ENCODE data around the gene KLF16.

The KLF16 gene

GRCh38 chr19:1854039-1854541, 9.3 kb downstream of the KLF16 start:
- no peak overlapping the region for H3K4me3 ChIP-seq (replicated peaks in 1 of 2; ENCODE audit: low read depth in 2 of 2, low read length in 2 of 2)
- no peak for DNase-seq (ENCODE audit: low read depth in 2 of 2)
- TF ChIP-seq, protein P1, sequence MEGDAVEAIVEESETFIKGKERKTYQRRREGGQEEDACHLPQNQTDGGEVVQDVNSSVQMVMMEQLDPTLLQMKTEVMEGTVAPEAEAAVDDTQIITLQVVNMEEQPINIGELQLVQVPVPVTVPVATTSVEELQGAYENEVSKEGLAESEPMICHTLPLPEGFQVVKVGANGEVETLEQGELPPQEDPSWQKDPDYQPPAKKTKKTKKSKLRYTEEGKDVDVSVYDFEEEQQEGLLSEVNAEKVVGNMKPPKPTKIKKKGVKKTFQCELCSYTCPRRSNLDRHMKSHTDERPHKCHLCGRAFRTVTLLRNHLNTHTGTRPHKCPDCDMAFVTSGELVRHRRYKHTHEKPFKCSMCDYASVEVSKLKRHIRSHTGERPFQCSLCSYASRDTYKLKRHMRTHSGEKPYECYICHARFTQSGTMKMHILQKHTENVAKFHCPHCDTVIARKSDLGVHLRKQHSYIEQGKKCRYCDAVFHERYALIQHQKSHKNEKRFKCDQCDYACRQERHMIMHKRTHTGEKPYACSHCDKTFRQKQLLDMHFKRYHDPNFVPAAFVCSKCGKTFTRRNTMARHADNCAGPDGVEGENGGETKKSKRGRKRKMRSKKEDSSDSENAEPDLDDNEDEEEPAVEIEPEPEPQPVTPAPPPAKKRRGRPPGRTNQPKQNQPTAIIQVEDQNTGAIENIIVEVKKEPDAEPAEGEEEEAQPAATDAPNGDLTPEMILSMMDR (IDR thresholded peaks at IDR 0.05; ENCODE audit: low read depth, low read length) = no peak

DNA sequence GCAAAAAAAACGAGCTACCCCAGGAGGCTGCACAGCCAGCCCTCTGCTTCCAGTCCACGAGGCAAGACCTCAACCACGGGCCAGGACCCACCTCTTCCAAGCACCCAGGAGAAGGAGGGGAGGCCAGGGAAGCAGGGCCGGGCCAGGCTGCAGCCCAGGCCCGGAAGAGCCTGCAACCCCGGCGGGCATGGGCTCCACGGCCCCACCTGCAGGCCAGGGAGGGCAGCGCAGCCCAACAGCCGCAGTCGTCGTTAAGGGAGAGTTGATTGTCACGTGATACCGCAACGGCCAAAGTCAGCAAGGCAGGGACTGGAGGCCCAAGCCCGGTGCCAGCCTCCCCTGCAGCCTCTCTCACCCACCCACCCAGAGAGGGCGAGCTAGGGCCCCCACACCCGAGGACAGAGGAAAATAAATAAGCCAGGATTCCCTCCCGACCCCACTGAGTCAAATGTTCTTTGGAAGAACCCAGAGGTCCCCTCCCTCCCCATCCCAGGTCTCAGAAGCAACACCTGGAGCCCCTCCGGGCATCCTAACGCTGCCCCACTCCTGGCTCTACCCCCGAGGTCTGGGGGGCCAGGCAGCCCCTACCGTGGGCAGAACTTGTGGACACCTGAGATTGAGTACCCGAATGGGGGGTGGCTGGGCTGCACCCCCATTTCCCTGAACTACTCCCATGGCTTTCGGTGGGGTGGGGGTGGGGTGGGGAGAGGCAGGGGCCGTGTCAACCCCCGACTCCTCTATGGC, 9.9 kb downstream of the KLF16 start:
- TF ChIP-seq, protein P1 (IDR thresholded peaks at IDR 0.05; ENCODE audit: low read depth, low read length) = peak; percentile 91
- peak; percentile 83 to 84 for DNase-seq (ENCODE audit: low read depth in 2 of 2)
- no peak overlapping the region for H3K4me3 ChIP-seq (replicated peaks in 1 of 2; ENCODE audit: low read depth in 2 of 2, low read length in 2 of 2)

DNA sequence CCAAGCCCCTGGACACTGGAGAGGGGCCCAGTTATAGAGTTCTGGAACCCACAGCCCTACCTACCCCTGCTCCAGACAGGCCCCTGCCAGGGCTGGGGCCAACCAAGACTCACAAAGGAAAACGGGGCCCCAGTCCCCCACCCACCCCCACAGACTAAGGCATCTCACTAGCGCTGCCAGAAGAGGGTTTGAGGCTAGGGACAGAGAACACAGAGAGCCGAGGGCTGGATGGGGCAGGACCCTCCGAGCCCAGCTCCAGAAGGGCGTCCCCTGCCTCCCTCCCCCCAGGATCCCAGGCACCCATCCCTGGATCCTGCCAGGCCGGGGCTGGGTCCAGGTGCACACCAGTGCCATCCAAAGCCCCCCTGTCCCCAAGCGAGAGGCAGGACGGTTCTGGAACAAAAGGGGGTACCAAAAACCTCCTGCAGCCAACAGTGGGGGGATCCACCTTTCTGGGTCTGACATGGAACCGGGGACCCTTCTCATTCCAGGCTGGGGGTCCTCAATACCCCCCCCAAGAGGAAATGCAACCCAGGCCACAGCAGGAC, 10.7 kb downstream of the KLF16 start:
- no peak for DNase-seq (ENCODE audit: low read depth in 2 of 2)
- no peak overlapping the region for H3K4me3 ChIP-seq (replicated peaks in 1 of 2; ENCODE audit: low read depth in 2 of 2, low read length in 2 of 2)
- TF ChIP-seq, protein P1 (IDR thresholded peaks at IDR 0.05; ENCODE audit: low read depth, low read length) = no peak

GRCh38 chr19:1851654-1852580, 11.5 kb downstream of the KLF16 start:
- TF ChIP-seq, protein P1 (IDR thresholded peaks at IDR 0.05; ENCODE audit: low read depth, low read length) = no peak
- no peak overlapping the region for H3K4me3 ChIP-seq (replicated peaks in 1 of 2; ENCODE audit: low read depth in 2 of 2, low read length in 2 of 2)
- DNase-seq (ENCODE audit: low read depth in 2 of 2) = no peak

DNA sequence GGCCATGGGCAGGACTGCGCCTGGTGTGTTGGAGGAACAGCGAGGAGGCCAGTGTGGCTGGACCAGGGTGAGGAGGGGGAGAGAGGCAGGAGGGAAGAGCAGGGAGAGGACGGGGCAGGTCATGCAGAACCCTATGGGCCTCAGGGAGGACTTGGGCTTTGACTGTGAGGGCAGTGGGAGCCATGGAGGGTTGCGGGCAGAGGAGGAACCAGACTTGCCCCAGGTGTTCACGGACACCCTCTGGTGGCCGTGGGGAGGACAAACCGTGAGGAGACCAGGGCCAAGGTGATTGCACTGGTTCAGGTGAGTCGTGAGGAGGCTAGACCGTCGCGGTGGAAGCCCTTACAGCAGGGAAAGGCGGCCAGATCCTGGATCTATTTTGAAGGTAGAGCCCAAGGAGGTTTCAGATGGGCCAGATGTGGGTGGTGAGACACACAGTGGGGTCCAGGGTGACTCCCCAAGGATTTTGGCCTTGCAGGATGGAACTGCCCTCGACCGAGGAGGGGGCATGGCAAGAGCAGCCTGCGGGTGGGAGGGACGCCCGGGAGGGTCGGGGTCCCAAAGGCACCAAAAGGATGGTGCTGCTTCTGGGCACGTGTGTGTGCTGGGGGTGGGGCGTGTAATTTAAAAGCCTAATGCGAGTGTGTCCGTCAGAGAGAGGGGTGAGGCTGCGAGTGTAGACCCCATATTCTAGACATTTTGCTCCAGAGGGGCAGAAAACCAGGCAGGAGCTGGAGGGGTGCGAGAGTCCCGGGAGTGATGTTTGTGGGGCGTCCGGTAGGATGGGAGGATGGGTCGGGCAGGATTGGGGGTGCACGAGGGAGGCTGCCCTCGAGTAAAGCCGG, 12.3 kb downstream of the KLF16 start:
- TF ChIP-seq, protein P1 (IDR thresholded peaks at IDR 0.05; ENCODE audit: low read depth, low read length) = peak; percentile 34
- H3K4me3 ChIP-seq (replicated peaks in 1 of 2; ENCODE audit: low read depth in 2 of 2, low read length in 2 of 2) = no peak overlapping the region

DNA sequence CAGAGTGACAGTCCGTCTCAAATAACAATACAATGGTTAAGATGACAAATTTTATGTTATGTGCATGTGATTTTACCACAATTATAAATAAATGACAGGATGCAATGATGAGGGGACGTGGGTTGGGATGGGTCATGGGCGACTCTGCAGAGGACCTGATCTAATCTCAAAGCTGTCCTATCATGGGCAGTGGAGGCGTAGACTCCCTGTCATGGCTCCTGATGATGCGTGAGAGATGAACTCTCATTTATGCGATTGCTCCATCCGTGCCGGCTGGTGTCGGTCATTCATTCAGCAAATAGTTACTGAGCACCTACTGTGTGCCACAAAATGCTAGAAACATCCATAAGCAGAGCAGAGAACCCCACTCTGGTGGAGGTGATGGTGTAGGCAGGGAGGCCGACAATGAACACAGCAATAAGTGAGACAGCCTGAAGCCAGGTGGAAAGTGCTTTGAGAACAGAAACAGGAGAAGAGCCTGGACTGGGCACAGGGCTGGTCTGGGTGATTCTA, 13.4 kb downstream of the KLF16 start:
- DNase-seq (ENCODE audit: low read depth in 2 of 2) = no peak
- TF ChIP-seq, protein P1 (IDR thresholded peaks at IDR 0.05; ENCODE audit: low read depth, low read length) = no peak
- no peak overlapping the region for H3K4me3 ChIP-seq (replicated peaks in 1 of 2; ENCODE audit: low read depth in 2 of 2, low read length in 2 of 2)

More for the DNA sequence above, 12.3 kb downstream of the KLF16 start:
- DNase-seq (ENCODE audit: low read depth in 2 of 2) = no peak

Data from cardiac fibroblast (primary cell).